Activated CD4-positive, alpha-beta T cell treated with anti-CD3 and anti-CD28 coated beads, Interleukin-10, Interleukin-2, amounts not matched to agents 100 ng/mL and 50 ng/mL, durations not matched to agents 16 hours and 8 hours (primary cell): ENCODE data around the gene ZNF423.
"Not testable (repeated sequence)": the region's sequence is repeated elsewhere in the genome, so short reads cannot be mapped to it uniquely, and the experiment has no call there.

Source experiments
- DNase-seq: peaks from one replicate; pipeline ENCODE4 v3.0.0-alpha.2; 2020

ZNF423 gene

GRCh38 chr16:49855822-49856671, at the start of gene ZNF423:
Gene ZNF423, minus strand, starts transcription at chr16:49856112. Its CDS starts 338 bp downstream, at chr16:49855774.
- DNase-seq = no peak

- no peak for DNase-seq
These were observed 48.6 kb upstream of the ZNF423 start for GRCh38 chr16:49904348-49905062.

GRCh38 chr16:49902908-49903307, 47.0 kb upstream of the ZNF423 start:
- no peak for DNase-seq

GRCh38 chr16:49901711-49902110, 45.8 kb upstream of the ZNF423 start:
- DNase-seq = no peak

- no peak for DNase-seq
These were observed 45.0 kb upstream of the ZNF423 start for GRCh38 chr16:49900875-49901274.

- DNase-seq = no peak
These were observed 44.2 kb upstream of the ZNF423 start for GRCh38 chr16:49899991-49900695.

- DNase-seq = no peak
These were observed 40.6 kb upstream of the ZNF423 start for GRCh38 chr16:49896447-49896964.

- DNase-seq = peak; percentile 34
These were observed 35.0 kb upstream of the ZNF423 start for GRCh38 chr16:49890876-49891275.

- no peak for DNase-seq
These were observed 33.9 kb upstream of the ZNF423 start for GRCh38 chr16:49889725-49890397.

- no peak for DNase-seq
These were observed 30.7 kb upstream of the ZNF423 start for GRCh38 chr16:49886554-49887094.

GRCh38 chr16:49884033-49885015, 28.4 kb upstream of the ZNF423 start:
- DNase-seq = no peak

- no peak for DNase-seq
These were observed 27.4 kb upstream of the ZNF423 start for GRCh38 chr16:49883076-49884014.

GRCh38 chr16:49881890-49882289, 26.0 kb upstream of the ZNF423 start:
- DNase-seq = no peak

GRCh38 chr16:49878540-49878939, 22.6 kb upstream of the ZNF423 start:
- DNase-seq = not testable (repeated sequence)

- DNase-seq = peak; percentile 60
These were observed 20.8 kb upstream of the ZNF423 start for GRCh38 chr16:49876716-49877129.

- DNase-seq = no peak
These were observed 20.1 kb upstream of the ZNF423 start for GRCh38 chr16:49875806-49876715.

- DNase-seq = no peak
These were observed 18.8 kb upstream of the ZNF423 start for GRCh38 chr16:49874613-49875237.

GRCh38 chr16:49871824-49872223, 15.9 kb upstream of the ZNF423 start:
- not testable (repeated sequence) for DNase-seq
